ENCODE measurements around the gene AMZ2.

The AMZ2 gene

GRCh38 chr17:68238164-68238870, 9.5 kb upstream of the AMZ2 start:
- no peak for TF ChIP-seq CTCF (IDR thresholded peaks at IDR 0.05; ENCODE audit: insufficient read depth, low read length, poor library complexity, severe bottlenecking)
- no peak for DNase-seq (ENCODE audit: extremely low read depth, insufficient read length)
- Histone ChIP-seq H3K27me3 (replicated peaks; ENCODE audit: control insufficient read depth, insufficient read depth, low read length) (no peaks in the 10 kb centered on the region), H3K36me3 (ENCODE audit: control insufficient read depth, insufficient read depth, low read length) (no peaks in the 10 kb centered on the region), H3K4me3 (replicated peaks; ENCODE audit: low read depth, low read length) (peak overlapping the region; percentile 47)

- DNase-seq (ENCODE audit: extremely low read depth, insufficient read length): no peak
Observed at GRCh38 chr17:68238871-68239253, 9.0 kb upstream of the AMZ2 start.

GRCh38 chr17:68239632-68240366, 8.0 kb upstream of the AMZ2 start:
- no peak for TF ChIP-seq CTCF (IDR thresholded peaks at IDR 0.05; ENCODE audit: insufficient read depth, low read length, poor library complexity, severe bottlenecking)
- DNase-seq (ENCODE audit: extremely low read depth, insufficient read length): no peak
- H3K4me3 ChIP-seq (replicated peaks; ENCODE audit: low read depth, low read length): no peak overlapping the region; the same call in 1 of the 2 replicates
- no peaks in the 10 kb centered on the region for H3K27me3 ChIP-seq (replicated peaks; ENCODE audit: control insufficient read depth, insufficient read depth, low read length)
- no peaks in the 10 kb centered on the region for H3K36me3 ChIP-seq (ENCODE audit: control insufficient read depth, insufficient read depth, low read length)

More at GRCh38 chr17:68238871-68239253, 9.0 kb upstream of the AMZ2 start:
- TF ChIP-seq CTCF (IDR thresholded peaks at IDR 0.05; ENCODE audit: insufficient read depth, low read length, poor library complexity, severe bottlenecking): no peak
- Histone ChIP-seq H3K36me3 (ENCODE audit: control insufficient read depth, insufficient read depth, low read length) (no peaks in the 10 kb centered on the region), H3K4me3 (replicated peaks; ENCODE audit: low read depth, low read length) (no peak overlapping the region), H3K27me3 (replicated peaks; ENCODE audit: control insufficient read depth, insufficient read depth, low read length) (no peaks in the 10 kb centered on the region)

- H3K27me3 ChIP-seq (replicated peaks; ENCODE audit: control insufficient read depth, insufficient read depth, low read length): no peaks in the 10 kb centered on the region
- no peak for TF ChIP-seq CTCF (IDR thresholded peaks at IDR 0.05; ENCODE audit: insufficient read depth, low read length, poor library complexity, severe bottlenecking)
- no peaks in the 10 kb centered on the region for H3K36me3 ChIP-seq (ENCODE audit: control insufficient read depth, insufficient read depth, low read length)
- DNase-seq (ENCODE audit: extremely low read depth, insufficient read length): no peak
- peak overlapping the region; percentile 72 for H3K4me3 ChIP-seq (replicated peaks; ENCODE audit: low read depth, low read length)
Observed at GRCh38 chr17:68246271-68247028, 1.4 kb upstream of the AMZ2 start.

- no peaks in the 10 kb centered on the region for H3K27me3 ChIP-seq (replicated peaks; ENCODE audit: control insufficient read depth, insufficient read depth, low read length)
- no peak for DNase-seq (ENCODE audit: extremely low read depth, insufficient read length)
- no peaks in the 10 kb centered on the region; the same call in 1 of the 2 replicates for H3K36me3 ChIP-seq (ENCODE audit: control insufficient read depth, insufficient read depth, low read length)
- TF ChIP-seq CTCF (IDR thresholded peaks at IDR 0.05; ENCODE audit: insufficient read depth, low read length, poor library complexity, severe bottlenecking): no peak
- peak overlapping the region; percentile 72 for H3K4me3 ChIP-seq (replicated peaks; ENCODE audit: low read depth, low read length)
Observed at GRCh38 chr17:68248199-68248825, 469 bp downstream of the AMZ2 start.
